HG03139 (cell line): ENCODE data around the gene SLC35E2B.

ENCODE experiments used
- ATAC-seq: cut with Tn5 transposase; IDR thresholded peaks from one replicate; pipeline ENCODE4 v1.9.1; 2021; ENCODE audit not compliant: unreplicated experiment

The SLC35E2B gene

DNA sequence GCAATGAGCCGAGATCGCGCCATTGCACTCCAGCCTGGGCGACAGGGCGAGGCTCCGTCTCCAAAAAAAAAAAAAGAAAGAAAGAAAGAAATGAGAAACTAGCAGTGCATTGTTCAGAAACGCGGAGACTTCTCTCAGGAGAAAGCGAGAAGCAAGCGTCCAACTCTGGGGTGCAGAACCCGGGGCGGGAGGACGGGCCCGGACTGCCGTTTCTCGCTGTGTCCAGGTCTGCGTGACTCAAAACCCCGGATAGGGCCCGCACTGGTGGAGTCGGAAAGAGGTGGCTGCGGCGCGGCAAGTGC is 77.7 kb downstream of the SLC35E2B start:
- ATAC-seq, result no peak

DNA sequence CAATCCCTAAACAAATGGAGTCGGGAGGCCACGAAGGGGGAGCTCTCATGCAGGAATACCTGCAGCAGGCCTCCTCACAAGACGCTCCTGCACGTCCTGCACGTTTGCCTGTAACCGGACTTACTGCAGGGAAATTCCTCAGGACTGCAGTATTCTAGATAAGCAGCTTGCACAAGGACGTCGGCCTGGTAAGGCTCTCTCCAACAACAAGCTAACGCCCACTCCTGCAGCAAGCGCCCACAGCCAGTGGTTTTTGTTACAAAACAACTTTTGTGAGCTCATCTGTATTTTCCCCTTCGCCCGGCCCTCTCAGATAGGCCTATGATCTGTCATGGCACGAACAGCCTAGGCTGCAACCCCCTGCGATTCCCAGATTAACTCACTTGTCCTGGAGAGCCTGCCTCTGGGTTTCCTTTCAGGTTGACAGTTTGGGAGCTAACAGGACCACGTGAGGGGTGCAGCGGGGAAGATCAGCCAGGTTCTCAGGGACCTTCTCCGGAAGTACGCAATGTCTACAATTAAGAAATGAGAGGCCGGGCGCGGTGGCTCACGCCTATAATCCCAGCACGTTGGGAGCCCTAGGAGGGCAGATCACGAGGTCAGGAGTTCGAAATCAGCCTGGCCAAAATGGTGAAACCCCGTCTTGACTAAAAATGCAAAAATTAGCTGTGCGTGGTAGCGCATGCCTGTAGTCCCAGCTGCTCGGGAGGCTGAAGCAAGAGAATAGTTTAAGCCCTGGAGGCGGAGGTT is 78.2 kb downstream of the SLC35E2B start:
- ATAC-seq, result no peak

DNA sequence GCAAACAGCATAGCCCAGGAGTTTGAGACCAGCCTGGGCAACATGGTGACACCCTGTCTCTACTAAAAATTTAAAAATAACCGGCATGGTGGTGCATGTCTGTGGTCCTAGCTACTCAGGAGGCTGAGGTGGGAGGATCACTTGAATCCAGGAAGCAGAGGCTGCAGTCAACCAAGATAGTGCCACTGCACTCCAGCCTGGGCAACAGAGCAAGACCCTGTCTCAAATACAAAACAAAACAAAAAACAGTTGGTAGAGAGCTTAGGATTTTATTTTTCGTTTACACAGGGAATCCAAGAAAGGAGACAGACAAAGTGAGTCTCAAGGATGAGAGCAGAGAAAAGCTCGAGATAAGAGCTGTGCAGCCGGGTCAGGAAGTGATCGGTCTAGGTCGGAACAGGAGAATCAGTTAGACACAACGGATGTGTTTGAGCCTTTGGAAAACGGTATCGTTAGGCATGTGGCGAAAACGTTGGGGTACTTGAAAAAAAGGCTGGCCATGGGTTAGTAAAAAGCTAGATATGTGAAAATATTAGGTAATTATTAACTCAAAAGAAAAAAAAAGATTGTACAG is 79.0 kb downstream of the SLC35E2B start:
- no peak for ATAC-seq

DNA sequence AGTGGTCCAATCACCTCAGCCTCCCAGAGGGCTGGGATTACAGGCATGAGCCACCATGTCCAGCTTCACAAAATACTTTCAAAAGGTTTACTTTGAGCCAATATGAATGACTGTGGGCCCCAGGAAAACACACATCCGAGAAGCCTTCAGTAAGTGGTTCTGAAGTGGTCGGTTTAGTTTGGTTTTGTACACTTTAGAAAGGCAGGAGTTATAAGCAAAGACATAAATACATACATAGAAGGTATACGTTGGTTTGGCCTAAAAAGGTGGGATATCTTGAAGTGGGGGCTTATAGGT is 80.5 kb downstream of the SLC35E2B start:
- no peak for ATAC-seq

DNA sequence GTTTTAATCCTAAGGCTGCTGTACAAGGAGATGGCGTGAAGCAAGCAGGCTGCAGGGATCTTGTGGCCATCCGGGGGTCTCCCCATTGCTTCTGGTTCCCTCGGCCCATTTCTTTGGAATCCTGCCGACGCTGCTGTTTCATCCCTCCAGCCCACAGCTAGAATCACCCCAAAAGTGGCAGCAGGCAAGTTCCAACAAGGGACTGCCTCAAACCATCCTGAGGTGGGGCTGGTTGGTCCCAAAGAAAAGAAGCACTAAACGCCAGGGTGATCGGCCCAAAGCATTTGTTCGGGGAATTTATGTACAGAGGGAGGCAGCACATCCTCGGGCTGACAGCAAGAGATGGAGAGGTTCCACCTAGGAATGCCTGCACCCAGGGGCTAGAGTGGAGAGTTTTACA is 81.8 kb downstream of the SLC35E2B start:
- ATAC-seq, result no peak

DNA sequence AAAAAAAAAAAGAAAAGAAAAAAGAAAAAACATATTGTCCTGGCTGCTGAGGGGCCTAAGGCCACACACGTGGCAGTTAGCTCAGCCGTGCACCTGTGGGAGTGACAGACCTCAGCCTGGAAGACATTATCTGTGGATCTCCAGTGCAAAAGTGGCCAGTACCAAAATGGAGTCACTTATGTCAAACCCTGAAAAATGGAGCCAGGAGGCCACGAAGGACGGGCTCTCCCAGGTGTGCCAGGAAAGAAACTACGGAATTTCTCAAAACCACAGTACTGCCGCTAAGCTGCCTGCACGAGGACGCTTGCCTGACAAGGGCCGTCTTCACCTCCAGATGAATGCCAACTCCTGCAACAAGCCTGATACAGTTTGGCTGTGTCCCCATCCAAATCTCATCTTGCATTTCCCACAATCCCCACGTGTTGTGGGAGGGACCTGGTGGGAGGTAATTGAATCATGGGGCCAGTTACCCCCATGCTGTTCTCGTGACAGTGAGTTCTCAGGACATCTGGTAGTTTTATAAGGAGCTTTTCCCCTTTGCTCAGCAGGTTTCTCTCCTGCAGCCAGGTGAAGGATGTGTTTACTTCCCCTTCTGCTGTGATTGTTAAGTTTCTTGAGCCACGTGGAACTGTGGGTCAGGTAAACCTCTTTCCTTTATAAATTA is 82.6 kb downstream of the SLC35E2B start:
- ATAC-seq, result no peak
